Measurements from ENCODE around the gene RSPH9.
"Not testable (repeated sequence)": the region's sequence is repeated elsewhere in the genome, so short reads cannot be mapped to it uniquely, and the experiment has no call there.

The RSPH9 gene

GRCh38 chr6:43629505-43630300, 15.1 kb upstream of the RSPH9 start:
- peak; percentile 99 for DNase-seq

DNA sequence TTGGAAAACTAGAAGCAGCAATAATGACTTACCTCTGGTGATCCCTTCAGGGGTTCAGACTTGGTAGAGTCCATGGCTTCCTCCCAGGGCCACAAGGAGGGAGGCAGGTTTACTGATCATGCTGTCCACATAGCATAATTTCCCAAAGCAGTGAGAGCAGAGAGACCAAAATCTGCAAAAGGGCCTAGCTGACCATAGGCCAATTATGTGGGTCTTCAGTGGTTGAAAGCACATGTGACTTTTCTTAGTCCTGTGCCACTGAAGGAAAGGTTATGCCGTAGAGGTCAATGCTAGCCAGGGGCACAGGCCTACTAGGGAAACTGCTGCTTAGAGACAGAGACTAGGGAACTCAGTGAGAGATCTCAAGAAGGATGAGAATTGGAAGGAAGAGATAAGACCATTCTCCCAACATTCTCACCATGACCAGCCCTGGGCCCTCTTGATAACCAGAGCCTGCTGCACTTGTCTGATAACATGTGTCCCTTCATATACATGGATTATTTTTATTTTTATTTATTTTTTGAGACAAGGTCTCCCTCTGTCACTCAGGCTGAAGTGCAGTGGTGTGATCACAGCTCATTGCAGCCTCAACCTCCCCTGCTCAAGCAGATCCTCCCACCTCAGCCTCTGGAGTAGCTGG, 13.7 kb upstream of the RSPH9 start:
- DNase-seq = no peak

DNA sequence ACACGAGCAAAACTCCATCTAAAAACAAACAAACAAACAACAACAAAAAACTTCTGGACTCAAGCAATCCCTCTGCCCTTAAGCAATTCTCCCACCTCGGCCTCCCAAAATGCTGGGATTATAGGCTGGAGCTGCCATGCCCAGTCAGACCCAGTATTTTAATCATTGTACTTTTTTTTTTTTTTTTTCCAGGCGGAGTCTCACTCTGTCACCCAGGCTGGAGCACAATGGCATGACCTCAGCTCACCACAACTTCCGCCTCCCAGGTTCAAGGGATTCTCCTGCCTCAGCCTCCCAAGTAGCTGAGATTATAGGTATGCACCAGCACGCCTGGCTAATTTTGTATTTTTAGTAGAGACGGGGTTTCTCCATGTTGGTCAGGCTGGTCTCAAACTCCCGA, 11.8 kb upstream of the RSPH9 start:
- DNase-seq = not testable (repeated sequence)

DNA sequence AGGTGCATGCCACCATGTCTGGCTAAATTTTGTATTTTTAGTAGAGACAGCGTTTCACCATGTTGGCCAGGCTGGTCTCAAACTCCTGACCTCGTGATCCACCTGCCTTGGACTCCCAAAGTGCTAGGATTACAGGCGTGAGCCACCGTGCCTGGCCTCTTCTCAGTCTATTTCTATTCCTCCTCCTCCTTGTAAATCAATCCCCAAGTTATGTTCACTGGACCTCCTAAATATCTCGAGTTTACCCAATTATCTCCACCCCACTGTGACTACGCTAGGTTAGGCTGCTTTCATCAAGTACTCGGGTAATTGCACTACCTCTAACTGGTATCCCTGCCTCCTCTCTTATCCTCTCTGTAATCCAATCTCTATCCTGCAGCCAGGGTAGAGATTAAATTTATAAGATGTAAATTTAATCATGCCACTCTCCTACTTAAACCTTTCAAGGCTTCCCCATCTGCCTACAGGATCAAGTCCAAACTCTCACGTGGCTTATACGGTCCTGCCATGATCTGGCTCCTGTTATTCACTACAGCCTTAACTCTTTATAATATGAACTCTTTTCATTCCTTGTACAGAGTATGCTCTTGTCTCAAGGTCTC, 10.0 kb upstream of the RSPH9 start:
- no peak for DNase-seq

GRCh38 chr6:43635387-43636307, 9.2 kb upstream of the RSPH9 start, which contains the start of gene MAD2L1BP:
Gene MAD2L1BP (plus strand): TSS chr6:43635840. CDS start chr6:43635876, 36 bp downstream.
- peak; percentile 75 for DNase-seq

- DNase-seq = no peak
These were observed 8.6 kb upstream of the RSPH9 start for GRCh38 chr6:43636308-43636659.

DNA sequence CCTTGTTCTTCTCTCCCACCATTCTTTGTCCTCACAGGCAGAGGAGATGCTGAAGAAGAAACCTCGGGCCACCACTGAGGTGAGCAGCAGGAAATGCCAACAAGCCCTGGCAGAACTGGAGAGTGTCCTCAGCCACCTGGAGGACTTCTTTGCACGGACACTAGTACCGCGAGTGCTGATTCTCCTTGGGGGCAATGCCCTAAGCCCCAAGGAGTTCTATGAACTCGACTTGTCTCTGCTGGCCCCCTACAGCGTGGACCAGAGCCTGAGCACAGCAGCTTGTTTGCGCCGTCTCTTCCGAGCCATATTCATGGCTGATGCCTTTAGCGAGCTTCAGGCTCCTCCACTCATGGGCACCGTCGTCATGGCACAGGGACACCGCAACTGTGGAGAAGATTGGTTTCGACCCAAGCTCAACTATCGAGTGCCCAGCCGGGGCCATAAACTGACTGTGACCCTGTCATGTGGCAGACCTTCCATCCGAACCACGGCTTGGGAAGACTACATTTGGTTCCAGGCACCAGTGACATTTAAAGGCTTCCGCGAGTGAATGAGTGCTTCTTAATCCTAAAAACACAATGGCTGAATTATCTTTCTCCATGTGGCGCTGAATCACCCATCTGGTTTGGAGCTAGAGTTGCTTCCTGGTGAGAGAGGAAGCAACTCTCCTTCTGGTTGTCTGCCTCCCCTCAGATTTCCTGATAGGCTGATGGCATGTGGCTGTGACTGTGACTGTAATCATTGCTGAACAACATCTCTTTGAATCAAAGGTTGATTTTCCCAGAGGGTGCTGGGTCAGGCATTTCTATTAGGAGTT, 4.6 kb upstream of the RSPH9 start:
- peak; percentile 30 for DNase-seq

GRCh38 chr6:43645613-43645964, 753 bp downstream of the RSPH9 start:
- no peak for DNase-seq

DNA sequence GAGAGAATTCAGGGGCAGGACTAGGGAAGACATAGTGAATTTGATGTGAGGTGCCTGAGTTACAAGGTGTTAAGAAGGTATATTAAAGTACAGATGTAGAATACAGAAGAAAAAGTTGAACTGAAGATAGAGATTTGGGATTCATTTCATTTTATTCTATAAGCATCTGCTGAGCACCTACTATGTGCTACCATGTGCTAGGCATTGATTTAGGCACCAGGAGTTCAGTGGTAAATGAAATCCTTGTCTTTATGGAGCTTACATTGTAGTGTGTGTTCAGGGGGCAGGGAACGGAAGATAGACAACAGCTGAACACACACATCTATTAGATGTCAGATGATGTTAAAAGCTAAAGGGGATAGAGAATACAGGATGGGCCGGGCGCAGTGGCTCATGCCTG, 2.8 kb downstream of the RSPH9 start:
- no peak for DNase-seq

GRCh38 chr6:43648248-43648647, 3.4 kb downstream of the RSPH9 start:
- DNase-seq = no peak

GRCh38 chr6:43652822-43653221, 8.0 kb downstream of the RSPH9 start:
- DNase-seq = not testable (repeated sequence)

DNA sequence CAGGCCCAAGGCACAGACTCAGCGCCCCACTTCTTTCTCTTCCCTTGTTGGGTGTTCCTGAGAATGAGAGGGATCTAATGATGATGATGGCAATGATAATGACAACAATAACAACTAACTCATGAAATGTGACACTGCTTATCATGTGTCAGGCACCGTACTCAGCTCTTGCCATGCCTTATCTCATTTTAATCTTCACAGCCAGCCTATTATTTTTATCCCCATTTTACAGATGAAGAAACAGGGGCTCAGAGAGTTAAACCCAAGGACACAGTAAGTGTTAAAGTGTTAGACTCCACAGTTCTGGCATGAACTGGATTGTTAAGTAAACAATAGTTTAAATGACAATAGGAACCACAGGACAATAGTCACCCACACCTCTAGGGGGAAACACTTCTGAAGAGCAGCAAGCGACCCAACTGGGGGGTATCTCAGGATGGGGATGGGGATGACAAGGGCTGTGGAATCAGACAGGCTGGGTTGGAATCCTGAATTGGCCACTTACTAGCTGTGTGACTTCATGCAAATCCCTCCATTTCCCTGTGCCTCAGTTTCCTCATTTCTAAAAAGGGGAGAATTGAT, 12.5 kb downstream of the RSPH9 start:
- no peak for DNase-seq

- no peak for DNase-seq
These were observed 13.3 kb downstream of the RSPH9 start for GRCh38 chr6:43658161-43658560.

GRCh38 chr6:43662948-43663347, 18.1 kb downstream of the RSPH9 start:
- DNase-seq = not testable (repeated sequence)

- no peak for DNase-seq
These were observed 20.5 kb downstream of the RSPH9 start for GRCh38 chr6:43665376-43665775.

GRCh38 chr6:43666196-43666920, 21.5 kb downstream of the RSPH9 start:
- no peak for DNase-seq

- peak; percentile 61 for DNase-seq
These were observed 22.7 kb downstream of the RSPH9 start for GRCh38 chr6:43667245-43668150.

DNA sequence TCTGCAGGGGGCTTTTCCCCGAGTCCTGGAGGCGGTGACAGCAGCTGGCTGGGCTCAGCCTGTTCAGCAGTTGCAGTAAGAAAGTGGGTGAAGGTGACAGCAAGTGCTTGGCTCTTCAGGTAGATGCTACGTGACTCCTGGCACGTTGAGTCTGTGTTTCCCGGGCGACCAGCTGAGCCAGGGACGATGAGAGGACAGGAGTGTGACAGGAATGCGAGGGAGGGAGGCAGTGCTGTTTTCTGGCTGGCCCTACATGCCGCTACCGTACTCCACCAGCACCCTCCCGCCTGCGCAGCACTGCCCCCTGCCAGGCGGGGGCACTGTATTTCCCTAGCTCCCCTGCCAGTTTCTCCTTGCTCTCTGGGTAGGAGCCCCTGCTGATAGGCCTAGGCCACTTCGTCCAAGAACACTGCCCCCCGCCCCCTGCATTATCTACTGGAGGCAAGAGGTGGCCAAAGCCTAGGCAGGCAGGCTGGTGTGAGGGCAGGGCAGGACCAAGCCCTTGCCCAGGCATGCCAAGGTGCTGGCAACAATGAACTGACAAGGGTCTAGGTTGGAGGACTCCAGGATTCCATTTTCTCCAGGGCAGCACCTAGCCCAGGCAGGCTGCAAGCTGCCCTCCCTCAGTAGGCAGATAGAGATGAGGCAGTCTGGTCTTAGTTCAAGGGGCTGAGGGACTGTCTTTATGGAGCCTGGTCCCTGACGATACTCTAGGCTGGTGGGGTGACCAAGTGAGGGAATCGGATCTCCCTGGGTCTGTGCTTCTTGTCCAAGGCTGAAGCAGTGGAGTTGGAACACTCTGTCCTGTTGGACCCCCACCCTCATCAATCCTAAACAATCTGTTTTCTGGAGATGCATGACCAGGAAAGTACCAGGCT, 23.6 kb downstream of the RSPH9 start:
- peak; percentile 64 for DNase-seq

All from fibroblast of skin of right quadriceps (primary cell).